GM18502 (cell line): ENCODE data around the gene ANKH.

ENCODE experiments used
- ATAC-seq: cut with Tn5 transposase; IDR thresholded peaks from one replicate; pipeline ENCODE4 v1.9.1; 2021; ENCODE audit warnings: mild to moderate bottlenecking; ENCODE audit not compliant: unreplicated experiment, poor library complexity

Gene ANKH

GRCh38 chr5:14767735-14768507 is 103.7 kb downstream of the ANKH start:
- no peak for ATAC-seq

GRCh38 chr5:14767053-14767452 is 104.5 kb downstream of the ANKH start:
- no peak for ATAC-seq

- ATAC-seq = no peak
Observed at GRCh38 chr5:14766584-14766983, 105.0 kb downstream of the ANKH start.

GRCh38 chr5:14765587-14765986 is 106.0 kb downstream of the ANKH start:
- ATAC-seq = no peak

- ATAC-seq = peak; percentile 55
Observed at GRCh38 chr5:14762549-14763216, 108.9 kb downstream of the ANKH start.

- no peak for ATAC-seq
Observed at GRCh38 chr5:14760548-14761002, 111.0 kb downstream of the ANKH start.

- no peak for ATAC-seq
Observed at GRCh38 chr5:14759744-14760547, 111.6 kb downstream of the ANKH start.

- ATAC-seq = no peak
Observed at GRCh38 chr5:14757850-14758249, 113.7 kb downstream of the ANKH start.

GRCh38 chr5:14756478-14756877 is 115.1 kb downstream of the ANKH start:
- no peak for ATAC-seq

- no peak for ATAC-seq
Observed at GRCh38 chr5:14753947-14754346, 117.6 kb downstream of the ANKH start.

- no peak for ATAC-seq
Observed at GRCh38 chr5:14753292-14753691, 118.3 kb downstream of the ANKH start.

- no peak for ATAC-seq
Observed at GRCh38 chr5:14752497-14753071, 119.0 kb downstream of the ANKH start.

GRCh38 chr5:14750712-14751111 is 120.9 kb downstream of the ANKH start:
- no peak for ATAC-seq

GRCh38 chr5:14749579-14750101 is 121.9 kb downstream of the ANKH start:
- ATAC-seq = no peak

- ATAC-seq = no peak
Observed at GRCh38 chr5:14748180-14748900, 123.2 kb downstream of the ANKH start.

GRCh38 chr5:14745753-14746152 is 125.8 kb downstream of the ANKH start:
- ATAC-seq = no peak

GRCh38 chr5:14745188-14745563 is 126.4 kb downstream of the ANKH start:
- ATAC-seq = no peak

GRCh38 chr5:14744296-14745187 is 127.0 kb downstream of the ANKH start:
- ATAC-seq = peak; percentile 70
